ENCODE data around the gene ARID5B.

ARID5B gene

GRCh38 chr10:62113680-62114079 is 212.2 kb downstream of the ARID5B start:
- no peaks in the 10 kb centered on the region for H3K4me1 ChIP-seq (ENCODE audit: insufficient read depth, low read length)
- no peak for TF ChIP-seq EZH2 (IDR thresholded peaks at IDR 0.05; ENCODE audit: borderline replicate concordance, low read depth, low read length, severe bottlenecking)

GRCh38 chr10:62115321-62115720 is 213.8 kb downstream of the ARID5B start:
- no peak for ATAC-seq (ENCODE audit: insufficient read depth, low read depth)
- no peaks in the 10 kb centered on the region for H3K4me1 ChIP-seq (ENCODE audit: insufficient read depth, low read length)
- no peak overlapping the region for H3K27ac ChIP-seq (ENCODE audit: low read length)
- H2AFZ ChIP-seq (ENCODE audit: low read depth, low read length): no peak overlapping the region
- H3K9me3 ChIP-seq (ENCODE audit: insufficient read depth, low read length, severe bottlenecking): no peaks in the 10 kb centered on the region
- no peaks in the 10 kb centered on the region for H3K36me3 ChIP-seq (ENCODE audit: insufficient read depth, low read length)
- no peak overlapping the region for H3K4me3 ChIP-seq (ENCODE audit: low read depth in 1 of 2, low read length in 2 of 2)
- H3K9ac ChIP-seq (ENCODE audit: low read depth, low read length): no peak overlapping the region
- no peaks in the 10 kb centered on the region for H3K27me3 ChIP-seq (ENCODE audit: insufficient read depth, low read length, poor library complexity)
- no peaks in the 10 kb centered on the region for H3K79me2 ChIP-seq (ENCODE audit: insufficient read depth, low read length)
- H4K20me1 ChIP-seq (ENCODE audit: insufficient read depth, low read length): no peaks in the 10 kb centered on the region
- H3K4me2 ChIP-seq (ENCODE audit: insufficient read depth, low read length): no peak overlapping the region
- no peak for DNase-seq
- TF ChIP-seq EZH2 (IDR thresholded peaks at IDR 0.05; ENCODE audit: borderline replicate concordance, low read depth, low read length, severe bottlenecking): no peak
- no peak for TF ChIP-seq CTCF (IDR thresholded peaks at IDR 0.05; ENCODE audit: borderline replicate concordance, extremely low read depth, low read length, poor library complexity, severe bottlenecking)

More at GRCh38 chr10:62113680-62114079, 212.2 kb downstream of the ARID5B start:
- Histone ChIP-seq H3K79me2 (ENCODE audit: insufficient read depth, low read length) (no peaks in the 10 kb centered on the region), H3K4me2 (ENCODE audit: insufficient read depth, low read length) (no peak overlapping the region), H3K9ac (ENCODE audit: low read depth, low read length) (no peak overlapping the region), H3K36me3 (ENCODE audit: insufficient read depth, low read length) (no peaks in the 10 kb centered on the region), H3K27me3 (ENCODE audit: insufficient read depth, low read length, poor library complexity) (no peaks in the 10 kb centered on the region), H4K20me1 (ENCODE audit: insufficient read depth, low read length) (no peaks in the 10 kb centered on the region), H3K4me3 (ENCODE audit: low read depth in 1 of 2, low read length in 2 of 2) (no peak overlapping the region), H3K27ac (ENCODE audit: low read length) (no peak overlapping the region), H3K9me3 (ENCODE audit: insufficient read depth, low read length, severe bottlenecking) (no peaks in the 10 kb centered on the region), H2AFZ (ENCODE audit: low read depth, low read length) (no peak overlapping the region)
- ATAC-seq (ENCODE audit: insufficient read depth, low read depth) (no peak), DNase-seq (no peak)

GRCh38 chr10:62115842-62116241 is 214.3 kb downstream of the ARID5B start:
- H3K27ac ChIP-seq (ENCODE audit: low read length): no peak overlapping the region
- H3K9me3 ChIP-seq (ENCODE audit: insufficient read depth, low read length, severe bottlenecking): no peaks in the 10 kb centered on the region
- no peak overlapping the region for H3K4me2 ChIP-seq (ENCODE audit: insufficient read depth, low read length)
- ATAC-seq (ENCODE audit: insufficient read depth, low read depth): no peak
- H4K20me1 ChIP-seq (ENCODE audit: insufficient read depth, low read length): no peaks in the 10 kb centered on the region
- H3K9ac ChIP-seq (ENCODE audit: low read depth, low read length): no peak overlapping the region
- H3K27me3 ChIP-seq (ENCODE audit: insufficient read depth, low read length, poor library complexity): no peaks in the 10 kb centered on the region
- TF ChIP-seq EZH2 (IDR thresholded peaks at IDR 0.05; ENCODE audit: borderline replicate concordance, low read depth, low read length, severe bottlenecking): no peak
- H3K4me3 ChIP-seq (ENCODE audit: low read depth in 1 of 2, low read length in 2 of 2): no peak overlapping the region
- H3K36me3 ChIP-seq (ENCODE audit: insufficient read depth, low read length): no peaks in the 10 kb centered on the region
- no peak overlapping the region for H2AFZ ChIP-seq (ENCODE audit: low read depth, low read length)
- no peaks in the 10 kb centered on the region for H3K4me1 ChIP-seq (ENCODE audit: insufficient read depth, low read length)
- no peaks in the 10 kb centered on the region for H3K79me2 ChIP-seq (ENCODE audit: insufficient read depth, low read length)
- no peak for DNase-seq

- Histone ChIP-seq H3K27me3 (ENCODE audit: insufficient read depth, low read length, poor library complexity) (no peaks in the 10 kb centered on the region), H3K36me3 (ENCODE audit: insufficient read depth, low read length) (no peaks in the 10 kb centered on the region), H3K9ac (ENCODE audit: low read depth, low read length) (no peak overlapping the region), H4K20me1 (ENCODE audit: insufficient read depth, low read length) (no peaks in the 10 kb centered on the region), H3K4me3 (ENCODE audit: low read depth in 1 of 2, low read length in 2 of 2) (no peak overlapping the region), H2AFZ (ENCODE audit: low read depth, low read length) (no peak overlapping the region), H3K79me2 (ENCODE audit: insufficient read depth, low read length) (no peaks in the 10 kb centered on the region), H3K27ac (ENCODE audit: low read length) (no peak overlapping the region), H3K9me3 (ENCODE audit: insufficient read depth, low read length, severe bottlenecking) (no peaks in the 10 kb centered on the region), H3K4me2 (ENCODE audit: insufficient read depth, low read length) (no peak overlapping the region), H3K4me1 (ENCODE audit: insufficient read depth, low read length) (no peaks in the 10 kb centered on the region)
- no peak for DNase-seq
- no peak for ATAC-seq (ENCODE audit: insufficient read depth, low read depth)
- TF ChIP-seq CTCF (IDR thresholded peaks at IDR 0.05; ENCODE audit: borderline replicate concordance, extremely low read depth, low read length, poor library complexity, severe bottlenecking): no peak
- no peak for TF ChIP-seq EZH2 (IDR thresholded peaks at IDR 0.05; ENCODE audit: borderline replicate concordance, low read depth, low read length, severe bottlenecking)
Observed at GRCh38 chr10:62116896-62117295, 215.4 kb downstream of the ARID5B start.
